ENCODE results near the gene MOV10L1. TPM values are rescaled to one million over a fixed set of nuclear protein-coding genes. Genes with fewer than 3 reads are reported as not detected.

Gene MOV10L1
- total and polyA plus RNA-seq, 2 experiments from 2014 or later = 0.73 to 1.8 TPM

DNA sequence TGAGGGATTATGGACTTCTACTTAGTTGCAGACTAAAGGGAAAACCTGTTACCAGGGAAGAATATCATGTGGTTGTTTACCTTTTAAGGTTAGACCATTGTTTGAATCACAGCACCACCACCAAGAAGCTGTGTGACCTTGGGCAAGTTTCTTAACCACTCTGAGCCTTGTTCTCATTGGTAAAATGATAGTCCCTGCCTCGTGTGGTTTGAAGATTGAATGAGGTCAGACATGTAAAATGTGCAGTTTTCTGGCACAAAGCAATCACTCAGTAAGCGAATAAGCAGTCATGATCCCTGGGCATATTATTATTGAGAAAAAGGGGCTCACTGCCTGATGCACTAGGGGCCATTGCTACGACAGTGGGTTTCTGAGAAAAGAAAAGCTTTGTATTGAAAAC is 28.3 kb downstream of the MOV10L1 start:
- H3K27ac Mint-ChIP-seq = no peak overlapping the region
- H3K36me3 Mint-ChIP-seq (ENCODE audit: low read depth) = no peaks in the 10 kb centered on the region
- no peak overlapping the region for H3K4me2 ChIP-seq
- no peaks in the 10 kb centered on the region for H3K36me3 ChIP-seq (ENCODE audit: insufficient read depth)
- H3K4me1 Mint-ChIP-seq = peaks cover 6% of the 10 kb centered on the region; the same call in 2 of the 3 replicates
- DNase-seq (ENCODE audit: low spot score) (no peak), ATAC-seq (no peak)
- no peaks in the 10 kb centered on the region for H3K27me3 ChIP-seq (ENCODE audit: insufficient read depth)
- no peak overlapping the region for H3K4me3 ChIP-seq
- no peak overlapping the region for H3K4me3 Mint-ChIP-seq
- no peak overlapping the region for H2AFZ ChIP-seq
- H3K4me1 ChIP-seq (ENCODE audit: insufficient read depth) = no peaks in the 10 kb centered on the region
- H3F3A ChIP-seq (replicated peaks; ENCODE audit: low read depth) = no peaks in the 10 kb centered on the region
- peaks cover 5% of the 10 kb centered on the region for H3K27me3 Mint-ChIP-seq (ENCODE audit: insufficient read depth, low read depth, poor library complexity)
- H4K20me1 ChIP-seq (replicated peaks; ENCODE audit: insufficient read depth) = no peaks in the 10 kb centered on the region
- H3K9me3 Mint-ChIP-seq = peaks cover 3% of the 10 kb centered on the region; the same call in 1 of the 3 replicates
- H3K27ac ChIP-seq (ENCODE audit: low read depth) = no peak overlapping the region
- no peaks in the 10 kb centered on the region for H3K9me2 ChIP-seq (ENCODE audit: insufficient read depth)
- TF ChIP-seq JUNB (IDR thresholded peaks at IDR 0.05; ENCODE audit: unreplicated experiment) (no peak), CREB1 (CRISPR knock-in tag; IDR thresholded peaks at IDR 0.05; ENCODE audit: low read depth) (no peak), STAT1 (IDR thresholded peaks at IDR 0.05; ENCODE audit: unreplicated experiment) (no peak), NANOG (IDR thresholded peaks at IDR 0.05; ENCODE audit: borderline replicate concordance) (no peak), ZNF331 (CRISPR knock-in tag; IDR thresholded peaks at IDR 0.05; ENCODE audit: low read depth) (no peak), ZNF114 (CRISPR knock-in tag; IDR thresholded peaks at IDR 0.05) (no peak), EZH2phosphoT487 (IDR thresholded peaks at IDR 0.05; ENCODE audit: unreplicated experiment) (no peak), POLR2AphosphoS5 (IDR thresholded peaks at IDR 0.05; ENCODE audit: low read depth) (no peak), EZH2 (IDR thresholded peaks at IDR 0.05; ENCODE audit: low read depth, unreplicated experiment) (no peak)
- TF ChIP-seq, protein P1, sequence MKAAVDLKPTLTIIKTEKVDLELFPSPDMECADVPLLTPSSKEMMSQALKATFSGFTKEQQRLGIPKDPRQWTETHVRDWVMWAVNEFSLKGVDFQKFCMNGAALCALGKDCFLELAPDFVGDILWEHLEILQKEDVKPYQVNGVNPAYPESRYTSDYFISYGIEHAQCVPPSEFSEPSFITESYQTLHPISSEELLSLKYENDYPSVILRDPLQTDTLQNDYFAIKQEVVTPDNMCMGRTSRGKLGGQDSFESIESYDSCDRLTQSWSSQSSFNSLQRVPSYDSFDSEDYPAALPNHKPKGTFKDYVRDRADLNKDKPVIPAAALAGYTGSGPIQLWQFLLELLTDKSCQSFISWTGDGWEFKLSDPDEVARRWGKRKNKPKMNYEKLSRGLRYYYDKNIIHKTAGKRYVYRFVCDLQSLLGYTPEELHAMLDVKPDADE (IDR thresholded peaks at IDR 0.05) = no peak
- TF ChIP-seq, protein P2, sequence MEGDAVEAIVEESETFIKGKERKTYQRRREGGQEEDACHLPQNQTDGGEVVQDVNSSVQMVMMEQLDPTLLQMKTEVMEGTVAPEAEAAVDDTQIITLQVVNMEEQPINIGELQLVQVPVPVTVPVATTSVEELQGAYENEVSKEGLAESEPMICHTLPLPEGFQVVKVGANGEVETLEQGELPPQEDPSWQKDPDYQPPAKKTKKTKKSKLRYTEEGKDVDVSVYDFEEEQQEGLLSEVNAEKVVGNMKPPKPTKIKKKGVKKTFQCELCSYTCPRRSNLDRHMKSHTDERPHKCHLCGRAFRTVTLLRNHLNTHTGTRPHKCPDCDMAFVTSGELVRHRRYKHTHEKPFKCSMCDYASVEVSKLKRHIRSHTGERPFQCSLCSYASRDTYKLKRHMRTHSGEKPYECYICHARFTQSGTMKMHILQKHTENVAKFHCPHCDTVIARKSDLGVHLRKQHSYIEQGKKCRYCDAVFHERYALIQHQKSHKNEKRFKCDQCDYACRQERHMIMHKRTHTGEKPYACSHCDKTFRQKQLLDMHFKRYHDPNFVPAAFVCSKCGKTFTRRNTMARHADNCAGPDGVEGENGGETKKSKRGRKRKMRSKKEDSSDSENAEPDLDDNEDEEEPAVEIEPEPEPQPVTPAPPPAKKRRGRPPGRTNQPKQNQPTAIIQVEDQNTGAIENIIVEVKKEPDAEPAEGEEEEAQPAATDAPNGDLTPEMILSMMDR (conservative IDR thresholded peaks at IDR 0.05; ENCODE audit: low read depth in 2 of 2) = no peak
- TF ChIP-seq, protein P3, sequence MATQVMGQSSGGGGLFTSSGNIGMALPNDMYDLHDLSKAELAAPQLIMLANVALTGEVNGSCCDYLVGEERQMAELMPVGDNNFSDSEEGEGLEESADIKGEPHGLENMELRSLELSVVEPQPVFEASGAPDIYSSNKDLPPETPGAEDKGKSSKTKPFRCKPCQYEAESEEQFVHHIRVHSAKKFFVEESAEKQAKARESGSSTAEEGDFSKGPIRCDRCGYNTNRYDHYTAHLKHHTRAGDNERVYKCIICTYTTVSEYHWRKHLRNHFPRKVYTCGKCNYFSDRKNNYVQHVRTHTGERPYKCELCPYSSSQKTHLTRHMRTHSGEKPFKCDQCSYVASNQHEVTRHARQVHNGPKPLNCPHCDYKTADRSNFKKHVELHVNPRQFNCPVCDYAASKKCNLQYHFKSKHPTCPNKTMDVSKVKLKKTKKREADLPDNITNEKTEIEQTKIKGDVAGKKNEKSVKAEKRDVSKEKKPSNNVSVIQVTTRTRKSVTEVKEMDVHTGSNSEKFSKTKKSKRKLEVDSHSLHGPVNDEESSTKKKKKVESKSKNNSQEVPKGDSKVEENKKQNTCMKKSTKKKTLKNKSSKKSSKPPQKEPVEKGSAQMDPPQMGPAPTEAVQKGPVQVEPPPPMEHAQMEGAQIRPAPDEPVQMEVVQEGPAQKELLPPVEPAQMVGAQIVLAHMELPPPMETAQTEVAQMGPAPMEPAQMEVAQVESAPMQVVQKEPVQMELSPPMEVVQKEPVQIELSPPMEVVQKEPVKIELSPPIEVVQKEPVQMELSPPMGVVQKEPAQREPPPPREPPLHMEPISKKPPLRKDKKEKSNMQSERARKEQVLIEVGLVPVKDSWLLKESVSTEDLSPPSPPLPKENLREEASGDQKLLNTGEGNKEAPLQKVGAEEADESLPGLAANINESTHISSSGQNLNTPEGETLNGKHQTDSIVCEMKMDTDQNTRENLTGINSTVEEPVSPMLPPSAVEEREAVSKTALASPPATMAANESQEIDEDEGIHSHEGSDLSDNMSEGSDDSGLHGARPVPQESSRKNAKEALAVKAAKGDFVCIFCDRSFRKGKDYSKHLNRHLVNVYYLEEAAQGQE (IDR thresholded peaks at IDR 0.05; ENCODE audit: unreplicated experiment) = no peak
- TF ChIP-seq, protein P4, sequence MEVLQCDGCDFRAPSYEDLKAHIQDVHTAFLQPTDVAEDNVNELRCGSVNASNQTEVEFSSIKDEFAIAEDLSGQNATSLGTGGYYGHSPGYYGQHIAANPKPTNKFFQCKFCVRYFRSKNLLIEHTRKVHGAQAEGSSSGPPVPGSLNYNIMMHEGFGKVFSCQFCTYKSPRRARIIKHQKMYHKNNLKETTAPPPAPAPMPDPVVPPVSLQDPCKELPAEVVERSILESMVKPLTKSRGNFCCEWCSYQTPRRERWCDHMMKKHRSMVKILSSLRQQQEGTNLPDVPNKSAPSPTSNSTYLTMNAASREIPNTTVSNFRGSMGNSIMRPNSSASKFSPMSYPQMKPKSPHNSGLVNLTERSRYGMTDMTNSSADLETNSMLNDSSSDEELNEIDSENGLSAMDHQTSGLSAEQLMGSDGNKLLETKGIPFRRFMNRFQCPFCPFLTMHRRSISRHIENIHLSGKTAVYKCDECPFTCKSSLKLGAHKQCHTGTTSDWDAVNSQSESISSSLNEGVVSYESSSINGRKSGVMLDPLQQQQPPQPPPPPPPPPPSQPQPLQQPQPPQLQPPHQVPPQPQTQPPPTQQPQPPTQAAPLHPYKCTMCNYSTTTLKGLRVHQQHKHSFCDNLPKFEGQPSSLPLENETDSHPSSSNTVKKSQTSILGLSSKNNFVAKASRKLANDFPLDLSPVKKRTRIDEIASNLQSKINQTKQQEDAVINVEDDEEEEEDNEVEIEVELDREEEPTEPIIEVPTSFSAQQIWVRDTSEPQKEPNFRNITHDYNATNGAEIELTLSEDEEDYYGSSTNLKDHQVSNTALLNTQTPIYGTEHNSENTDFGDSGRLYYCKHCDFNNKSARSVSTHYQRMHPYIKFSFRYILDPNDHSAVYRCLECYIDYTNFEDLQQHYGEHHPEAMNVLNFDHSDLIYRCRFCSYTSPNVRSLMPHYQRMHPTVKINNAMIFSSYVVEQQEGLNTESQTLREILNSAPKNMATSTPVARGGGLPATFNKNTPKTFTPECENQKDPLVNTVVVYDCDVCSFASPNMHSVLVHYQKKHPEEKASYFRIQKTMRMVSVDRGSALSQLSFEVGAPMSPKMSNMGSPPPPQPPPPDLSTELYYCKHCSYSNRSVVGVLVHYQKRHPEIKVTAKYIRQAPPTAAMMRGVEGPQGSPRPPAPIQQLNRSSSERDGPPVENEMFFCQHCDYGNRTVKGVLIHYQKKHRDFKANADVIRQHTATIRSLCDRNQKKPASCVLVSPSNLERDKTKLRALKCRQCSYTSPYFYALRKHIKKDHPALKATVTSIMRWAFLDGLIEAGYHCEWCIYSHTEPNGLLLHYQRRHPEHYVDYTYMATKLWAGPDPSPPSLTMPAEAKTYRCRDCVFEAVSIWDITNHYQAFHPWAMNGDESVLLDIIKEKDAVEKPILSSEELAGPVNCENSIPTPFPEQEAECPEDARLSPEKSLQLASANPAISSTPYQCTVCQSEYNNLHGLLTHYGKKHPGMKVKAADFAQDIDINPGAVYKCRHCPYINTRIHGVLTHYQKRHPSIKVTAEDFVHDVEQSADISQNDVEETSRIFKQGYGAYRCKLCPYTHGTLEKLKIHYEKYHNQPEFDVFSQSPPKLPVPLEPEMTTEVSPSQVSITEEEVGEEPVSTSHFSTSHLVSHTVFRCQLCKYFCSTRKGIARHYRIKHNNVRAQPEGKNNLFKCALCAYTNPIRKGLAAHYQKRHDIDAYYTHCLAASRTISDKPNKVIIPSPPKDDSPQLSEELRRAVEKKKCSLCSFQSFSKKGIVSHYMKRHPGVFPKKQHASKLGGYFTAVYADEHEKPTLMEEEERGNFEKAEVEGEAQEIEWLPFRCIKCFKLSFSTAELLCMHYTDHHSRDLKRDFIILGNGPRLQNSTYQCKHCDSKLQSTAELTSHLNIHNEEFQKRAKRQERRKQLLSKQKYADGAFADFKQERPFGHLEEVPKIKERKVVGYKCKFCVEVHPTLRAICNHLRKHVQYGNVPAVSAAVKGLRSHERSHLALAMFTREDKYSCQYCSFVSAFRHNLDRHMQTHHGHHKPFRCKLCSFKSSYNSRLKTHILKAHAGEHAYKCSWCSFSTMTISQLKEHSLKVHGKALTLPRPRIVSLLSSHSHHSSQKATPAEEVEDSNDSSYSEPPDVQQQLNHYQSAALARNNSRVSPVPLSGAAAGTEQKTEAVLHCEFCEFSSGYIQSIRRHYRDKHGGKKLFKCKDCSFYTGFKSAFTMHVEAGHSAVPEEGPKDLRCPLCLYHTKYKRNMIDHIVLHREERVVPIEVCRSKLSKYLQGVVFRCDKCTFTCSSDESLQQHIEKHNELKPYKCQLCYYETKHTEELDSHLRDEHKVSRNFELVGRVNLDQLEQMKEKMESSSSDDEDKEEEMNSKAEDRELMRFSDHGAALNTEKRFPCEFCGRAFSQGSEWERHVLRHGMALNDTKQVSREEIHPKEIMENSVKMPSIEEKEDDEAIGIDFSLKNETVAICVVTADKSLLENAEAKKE (CRISPR knock-in tag; IDR thresholded peaks at IDR 0.05) = no peak
- no peaks in the 10 kb centered on the region for H3K79me2 ChIP-seq (replicated peaks; ENCODE audit: insufficient read depth)

All from GM23338 (cell line).